Measurements from ENCODE around the gene C1S. TPM values are rescaled to one million over a fixed set of nuclear protein-coding genes. Genes with fewer than 3 reads are reported as not detected.
"Not testable (repeated sequence)": the region's sequence is repeated elsewhere in the genome, so short reads cannot be mapped to it uniquely, and the experiment has no call there.

Gene C1S
- total RNA-seq, 2 donors from 2014 or later, result 222 to 287 TPM

DNA sequence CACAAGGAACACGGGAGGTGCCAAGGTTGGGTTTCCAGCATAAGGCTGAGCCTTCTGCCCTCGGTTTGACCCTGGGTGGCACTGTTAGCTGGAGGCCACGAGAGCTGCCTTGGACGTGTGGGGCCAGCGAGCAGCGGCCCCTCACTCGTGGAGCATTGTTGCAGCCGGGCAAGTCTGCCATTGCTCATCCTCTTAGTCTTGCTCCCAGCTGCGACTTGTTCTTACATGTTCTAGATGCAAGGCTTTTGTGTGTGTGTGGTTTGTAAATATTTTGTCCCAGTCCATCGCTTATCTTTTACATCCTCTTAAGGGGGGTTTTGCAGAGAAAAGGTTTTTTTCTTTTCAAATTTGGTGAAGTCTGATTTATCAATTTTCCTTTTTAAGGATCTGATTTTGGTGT lies 21.1 kb upstream of the C1S start:
- no peak for DNase-seq
- intact Hi-C loops (cut with DNase I), result no loop called here

DNA sequence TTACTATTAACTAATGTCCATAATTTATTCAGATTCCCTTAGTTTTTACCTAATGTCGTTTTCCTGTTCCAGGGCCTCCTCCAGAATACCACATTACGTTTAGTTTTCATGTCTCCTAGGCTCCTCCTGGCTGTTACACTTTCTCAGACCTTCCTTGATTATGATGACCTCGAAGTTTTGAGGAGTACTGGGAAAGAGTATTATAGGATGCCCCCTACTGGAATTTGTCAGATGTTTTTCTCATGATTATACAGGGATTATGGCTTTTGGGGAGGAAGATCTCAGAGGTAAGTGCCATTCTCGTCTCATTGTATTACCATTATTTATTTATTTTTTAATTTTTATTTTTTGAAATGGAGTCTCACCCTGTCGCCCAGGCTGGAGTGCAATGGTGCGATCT lies 17.7 kb upstream of the C1S start:
- intact Hi-C loops (cut with DNase I), result no loop called here
- DNase-seq, result no peak
- ATAC-seq, result peak; percentile 47 to 82

More for the DNA sequence above, 21.1 kb upstream of the C1S start:
- no peak for ATAC-seq

DNA sequence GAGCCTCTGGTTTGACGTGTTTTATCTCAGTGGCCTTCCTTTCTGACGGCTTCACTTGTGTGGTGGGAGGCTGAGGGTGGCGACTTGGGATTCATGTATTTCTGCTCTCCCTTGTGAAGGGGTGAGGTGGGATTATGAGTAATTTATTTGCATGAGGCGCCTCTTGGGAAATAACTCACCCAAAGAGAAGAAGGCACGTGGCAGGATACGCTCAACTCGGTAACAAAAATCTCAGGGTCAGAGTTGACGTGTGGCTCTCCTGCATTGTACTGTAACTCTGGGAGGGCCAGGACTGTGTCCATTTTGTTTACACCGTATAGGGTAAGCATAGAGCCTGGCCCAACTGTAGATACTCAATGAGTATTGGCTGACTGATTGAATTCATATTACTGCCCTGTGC lies 14.6 kb upstream of the C1S start:
- intact Hi-C loops (cut with DNase I), result no loop called here
- DNase-seq, result no peak
- no peak for ATAC-seq

DNA sequence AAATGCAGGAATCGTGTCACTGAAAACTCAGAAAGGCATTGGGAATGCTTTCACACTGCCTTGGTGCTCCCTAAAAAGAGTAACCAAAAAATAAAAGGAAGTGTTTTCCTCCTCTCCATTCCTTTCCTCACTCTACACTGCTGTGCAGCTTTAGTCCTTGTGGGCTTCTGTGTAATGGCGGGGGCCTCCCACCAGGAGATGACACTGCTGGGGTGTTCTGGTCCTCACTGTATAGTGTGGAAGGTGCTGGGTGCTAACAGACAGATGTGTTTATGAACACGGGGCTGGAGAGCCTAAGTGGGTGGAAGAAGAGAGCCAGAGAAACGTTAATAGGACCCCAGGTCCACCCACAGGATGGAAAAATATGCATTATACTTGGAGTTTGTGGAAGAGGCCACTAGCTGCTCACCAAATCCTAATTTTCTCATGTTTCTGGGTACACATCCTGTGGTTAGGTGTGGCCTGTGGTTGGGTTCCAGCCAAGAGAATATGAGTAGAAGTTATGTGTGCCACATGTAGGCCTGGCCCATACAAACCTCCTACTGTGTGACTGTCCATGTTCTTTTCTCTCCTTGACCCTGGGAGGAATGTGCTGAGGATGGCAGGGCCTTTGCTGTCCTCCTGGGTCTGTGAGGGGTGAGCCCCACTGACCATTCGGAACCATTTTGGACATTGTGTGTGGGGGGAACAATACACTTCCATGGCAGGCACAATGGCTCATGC lies 14.0 kb upstream of the C1S start:
- ATAC-seq, result no peak
- intact Hi-C loops (cut with DNase I), result no loop called here
- DNase-seq, result no peak

DNA sequence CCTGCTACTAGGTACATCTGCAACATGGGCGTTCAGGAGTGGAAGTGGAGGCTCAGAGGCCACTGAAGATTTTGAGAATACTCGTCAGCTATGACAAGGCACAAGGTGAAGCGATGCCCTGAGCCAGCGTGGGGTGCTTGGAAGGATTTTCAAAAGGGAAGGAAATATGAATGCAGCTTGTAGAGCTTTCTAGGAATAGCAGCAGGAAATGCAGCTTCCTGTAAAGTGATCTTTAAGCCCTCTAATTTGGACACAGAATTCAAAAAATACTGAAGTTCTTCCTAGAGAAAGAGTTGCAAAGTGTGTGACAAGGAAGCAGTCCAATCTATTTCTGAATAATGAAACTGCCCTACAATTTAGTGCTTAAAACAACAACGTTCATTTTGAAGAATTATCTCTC lies 13.2 kb upstream of the C1S start:
- DNase-seq (no peak), ATAC-seq (no peak)
- intact Hi-C loops (cut with DNase I), result no loop called here

DNA sequence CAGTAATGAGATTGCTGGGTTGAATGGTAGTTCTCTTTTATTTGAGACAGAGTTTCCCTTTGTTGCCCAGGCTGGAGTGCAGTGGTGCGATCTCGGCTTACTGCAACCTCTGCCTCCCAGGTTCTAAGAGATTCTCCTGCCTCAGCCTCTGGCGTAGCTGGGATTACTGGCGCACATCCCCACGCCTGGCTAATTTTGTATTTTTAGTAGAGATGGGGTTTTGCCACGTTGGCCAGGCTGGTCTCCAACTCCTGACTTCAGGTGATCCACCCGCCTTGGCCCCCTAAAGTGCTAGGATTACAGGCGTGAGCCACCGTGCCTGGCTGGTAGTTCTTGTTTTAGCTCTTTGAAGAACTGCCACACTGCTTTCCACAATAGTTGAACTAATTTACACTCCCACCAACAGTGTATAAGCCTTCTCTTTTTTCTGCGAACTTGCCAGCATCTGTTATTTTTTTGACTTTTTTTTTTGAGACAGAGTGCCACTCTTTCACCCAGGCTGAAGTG lies 11.0 kb upstream of the C1S start:
- DNase-seq; ATAC-seq; intact Hi-C loops (cut with DNase I): not testable (repeated sequence)

DNA sequence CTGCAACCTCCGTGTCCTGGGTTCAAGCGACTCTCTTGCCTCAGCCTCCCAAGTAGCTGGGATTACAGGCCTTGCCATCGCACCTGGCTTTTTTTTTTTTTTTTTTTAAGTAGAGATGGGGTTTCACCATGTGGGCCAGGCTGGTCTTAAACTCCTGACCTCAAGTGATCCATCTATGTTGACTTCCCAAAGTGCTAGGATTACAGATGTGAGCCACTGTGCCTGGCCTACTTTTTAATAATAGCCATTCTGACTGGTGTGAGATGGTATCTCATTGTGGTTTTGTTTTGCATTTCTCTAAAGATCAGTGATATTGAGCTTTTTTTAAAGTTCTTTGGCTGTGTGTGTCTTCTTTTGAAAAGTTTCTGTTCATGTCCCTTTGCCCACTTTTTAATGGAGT lies 10.5 kb upstream of the C1S start:
- DNase-seq; intact Hi-C loops (cut with DNase I); ATAC-seq: not testable (repeated sequence)

DNA sequence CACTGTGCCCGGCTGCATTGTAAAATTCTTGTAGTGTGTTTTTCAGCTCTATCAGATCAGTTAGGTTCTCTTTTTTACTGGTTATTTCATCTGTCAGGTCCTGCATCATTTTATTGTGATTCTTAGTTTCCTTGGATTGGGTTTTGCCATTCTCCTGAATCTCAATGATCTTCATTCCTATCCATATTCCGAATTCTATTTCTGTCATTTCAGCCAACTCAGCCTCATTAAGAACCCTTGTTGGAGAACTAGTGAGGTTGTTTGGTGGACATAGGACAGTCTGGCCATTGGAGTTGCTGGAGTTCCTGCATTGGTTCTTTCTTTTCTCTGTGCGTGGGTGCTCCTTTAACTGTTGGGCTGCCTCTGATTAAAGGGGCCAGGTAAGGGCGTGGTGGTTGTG lies 5.6 kb upstream of the C1S start:
- no peak for DNase-seq
- no peak for ATAC-seq
- intact Hi-C loops (cut with DNase I), result no loop called here

DNA sequence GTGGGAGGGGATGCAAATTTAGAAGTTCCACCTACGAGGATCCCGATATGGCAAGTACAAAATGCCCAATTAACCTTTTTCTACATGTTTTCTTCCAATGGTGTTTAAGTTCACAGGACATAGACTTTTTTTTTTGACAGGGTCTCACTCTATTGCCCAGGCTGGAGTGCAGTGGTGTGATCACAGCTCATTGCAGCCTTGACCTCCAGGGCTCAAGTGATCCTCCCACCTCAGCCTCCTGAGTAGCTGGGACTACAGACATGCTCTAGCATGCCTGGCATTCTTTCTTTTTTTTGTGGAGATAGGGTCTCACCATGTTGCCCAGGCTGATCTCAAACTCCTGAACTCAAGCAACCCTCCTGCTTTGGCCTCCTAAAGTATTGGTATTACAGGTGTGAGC lies 4.8 kb upstream of the C1S start:
- DNase-seq; intact Hi-C loops (cut with DNase I); ATAC-seq: not testable (repeated sequence)

DNA sequence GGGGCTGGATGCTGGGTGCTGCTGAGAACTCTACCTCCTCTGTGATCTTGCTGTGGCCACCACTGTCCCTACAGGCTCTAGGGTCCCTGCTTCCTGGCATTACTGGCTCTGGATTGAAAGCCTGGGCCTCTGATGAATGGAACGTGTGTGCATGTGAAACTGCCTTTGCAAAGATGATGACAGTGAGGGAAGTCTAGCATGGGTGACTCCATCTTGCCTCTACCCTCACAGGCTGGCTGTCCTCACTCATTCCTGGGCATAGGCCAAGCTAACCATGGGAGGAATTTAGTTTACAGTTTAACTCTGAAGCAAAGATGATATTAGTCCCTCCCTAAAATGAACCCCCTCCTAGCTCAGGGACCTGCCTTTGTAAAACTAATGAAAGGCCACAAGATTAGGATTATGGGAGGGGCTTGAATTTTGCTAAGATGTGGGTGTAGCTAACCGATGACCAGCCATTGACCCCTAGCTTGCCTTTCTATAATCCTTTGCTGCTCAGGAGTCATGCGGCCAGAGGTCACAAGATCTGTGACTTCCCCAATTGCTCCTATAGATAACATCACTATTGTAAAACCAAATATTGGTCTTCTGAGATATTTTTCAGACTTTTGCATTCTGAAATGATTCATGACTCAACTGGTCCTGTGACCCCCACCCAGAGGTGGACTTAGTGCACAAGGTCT lies 2.2 kb upstream of the C1S start:
- DNase-seq, result no peak
- ATAC-seq, result no peak
- intact Hi-C loops (cut with DNase I), result no loop called here

DNA sequence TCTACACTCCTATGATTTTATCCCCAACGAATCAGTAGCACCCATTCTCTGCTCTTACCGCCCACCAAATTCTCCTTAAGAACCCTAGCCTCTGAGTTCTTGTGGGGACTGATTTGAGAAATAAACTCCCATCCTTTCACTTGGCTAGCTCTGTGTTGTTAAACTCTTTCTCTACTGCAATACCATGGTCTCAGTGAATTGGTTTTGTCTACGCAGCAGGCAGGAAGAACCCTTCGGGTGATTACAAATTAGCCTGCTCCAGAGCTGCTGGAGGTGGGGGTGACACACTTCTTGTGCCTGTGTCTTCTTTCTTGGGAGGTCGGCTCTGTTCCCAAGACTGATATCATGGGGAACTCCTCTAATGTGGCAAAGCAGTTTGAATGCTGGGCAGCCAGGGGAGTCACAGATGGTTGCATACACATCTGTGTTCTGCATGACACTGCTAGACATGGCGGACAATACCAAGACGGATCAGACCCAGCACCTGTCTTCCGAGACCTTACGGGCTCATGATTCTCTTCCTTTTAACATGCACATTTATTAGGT lies 1.6 kb upstream of the C1S start:
- DNase-seq (no peak), ATAC-seq (no peak)
- intact Hi-C loops (cut with DNase I), result no loop called here

DNA sequence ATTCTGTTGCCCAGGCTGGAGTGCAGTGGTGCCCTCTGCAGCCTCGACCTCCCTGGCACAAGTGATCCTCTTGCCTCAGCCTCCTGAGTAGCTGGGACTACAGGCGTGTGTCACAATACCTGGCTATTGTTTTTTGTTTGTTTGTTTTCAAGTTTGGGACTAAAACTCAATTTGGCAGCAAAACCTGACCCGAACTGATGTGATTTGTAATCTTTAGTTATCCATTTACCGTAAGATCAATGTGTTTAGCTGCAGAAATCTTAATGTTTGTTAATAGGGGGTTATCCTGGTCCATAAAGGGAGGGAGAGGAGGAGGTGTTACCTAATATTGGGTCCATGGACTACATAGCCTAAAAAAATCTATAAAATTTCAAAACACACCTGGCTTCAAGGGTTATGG lies 738 bp upstream of the C1S start:
- DNase-seq (no peak), ATAC-seq (no peak)
- intact Hi-C loops (cut with DNase I), result loop anchor here in 1 of 2 donors (2.0 kb wide), 1 partner anchor 49 kb away; the partner anchor contains the start of gene C1RL

DNA sequence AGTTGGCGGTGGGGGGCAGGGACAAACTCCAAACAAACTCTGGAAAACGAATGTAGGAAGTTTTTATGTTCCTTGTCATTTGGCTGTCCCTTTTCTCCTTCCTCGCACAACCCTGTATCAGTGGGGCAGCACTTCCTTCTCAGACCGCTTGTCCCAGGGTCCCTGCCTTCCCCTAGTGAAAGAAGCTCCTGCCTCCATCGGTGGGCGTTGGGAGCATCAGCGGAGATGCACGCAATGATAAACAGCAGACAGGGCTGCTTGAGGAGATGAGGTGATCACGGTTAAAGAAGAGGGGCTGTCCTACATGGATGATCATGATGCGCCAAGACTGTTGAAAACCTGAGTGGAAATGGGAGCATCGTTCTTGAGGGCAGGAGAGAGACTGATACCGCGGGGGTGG lies 620 bp downstream of the C1S start:
- peak in 1 of 2 donors; percentile 7 for ATAC-seq
- DNase-seq, result no peak
- intact Hi-C loops (cut with DNase I), result loop anchor here in 1 of 2 donors (2.0 kb wide), 1 partner anchor 48 kb away; the partner anchor contains the start of gene C1RL

DNA sequence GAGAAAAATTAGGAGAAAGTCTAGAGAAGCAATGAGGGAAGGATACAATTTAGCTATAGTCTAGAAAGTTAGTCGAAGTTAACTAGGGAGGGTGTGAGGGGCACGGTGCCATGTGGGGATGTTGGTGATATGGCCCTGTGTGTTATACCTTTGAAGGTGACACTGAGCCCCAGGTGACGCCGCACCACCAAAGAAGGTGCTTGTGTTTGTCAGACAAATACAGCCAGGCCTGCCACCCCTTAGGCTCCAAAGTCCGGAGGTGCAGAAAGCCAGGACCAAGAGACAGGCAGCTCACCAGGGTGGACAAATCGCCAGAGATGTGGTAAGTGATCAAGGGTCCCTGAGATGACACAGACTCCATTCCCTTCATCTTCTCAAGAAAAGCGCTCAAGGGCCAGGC lies 1.1 kb downstream of the C1S start:
- intact Hi-C loops (cut with DNase I), result loop anchor here in 1 of 2 donors (2.0 kb wide), 1 partner anchor 47 kb away; the partner anchor contains the start of gene C1RL
- DNase-seq (no peak), ATAC-seq (no peak)

DNA sequence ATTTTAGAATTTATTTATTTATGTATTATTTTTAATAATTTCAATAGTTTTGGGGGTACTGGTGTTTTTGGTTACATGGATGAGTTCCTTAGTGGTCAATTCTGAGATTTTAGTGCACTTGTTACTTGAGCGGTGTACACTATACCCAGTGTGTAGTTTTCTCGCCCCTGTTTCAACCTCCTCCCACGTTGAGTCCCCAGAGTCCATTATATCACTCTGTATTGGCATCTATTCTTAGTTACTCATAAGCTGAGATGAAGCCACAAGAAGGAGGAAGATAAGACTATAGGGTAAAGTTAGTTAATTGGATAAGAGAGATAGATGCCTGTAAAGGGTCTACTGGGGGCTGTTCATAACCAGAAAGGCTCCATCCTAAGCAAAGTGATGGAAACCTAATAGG lies 4.0 kb downstream of the C1S start:
- DNase-seq (no peak), ATAC-seq (no peak)
- intact Hi-C loops (cut with DNase I), result no loop called here

DNA sequence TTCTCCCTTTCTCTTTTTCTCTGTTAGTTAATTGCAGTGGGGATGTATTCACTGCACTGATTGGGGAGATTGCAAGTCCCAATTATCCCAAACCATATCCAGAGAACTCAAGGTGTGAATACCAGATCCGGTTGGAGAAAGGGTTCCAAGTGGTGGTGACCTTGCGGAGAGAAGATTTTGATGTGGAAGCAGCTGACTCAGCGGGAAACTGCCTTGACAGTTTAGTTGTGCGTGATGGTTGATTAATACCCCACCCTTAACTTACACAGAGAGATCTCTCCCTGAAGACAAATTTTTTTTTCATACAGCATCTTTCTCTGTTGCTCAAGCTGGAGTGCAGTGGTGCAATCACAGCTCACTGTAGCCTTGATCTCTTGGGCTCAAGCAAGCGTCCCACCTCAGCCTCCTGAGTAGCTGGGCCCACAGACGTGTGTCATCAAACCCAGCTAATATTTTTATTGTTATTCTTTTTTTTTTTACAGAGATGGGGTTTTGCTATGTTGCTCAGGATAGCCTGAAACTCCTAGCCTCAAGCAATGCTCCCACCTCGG lies 4.6 kb downstream of the C1S start:
- ATAC-seq (no peak), DNase-seq (no peak)
- intact Hi-C loops (cut with DNase I), result no loop called here

DNA sequence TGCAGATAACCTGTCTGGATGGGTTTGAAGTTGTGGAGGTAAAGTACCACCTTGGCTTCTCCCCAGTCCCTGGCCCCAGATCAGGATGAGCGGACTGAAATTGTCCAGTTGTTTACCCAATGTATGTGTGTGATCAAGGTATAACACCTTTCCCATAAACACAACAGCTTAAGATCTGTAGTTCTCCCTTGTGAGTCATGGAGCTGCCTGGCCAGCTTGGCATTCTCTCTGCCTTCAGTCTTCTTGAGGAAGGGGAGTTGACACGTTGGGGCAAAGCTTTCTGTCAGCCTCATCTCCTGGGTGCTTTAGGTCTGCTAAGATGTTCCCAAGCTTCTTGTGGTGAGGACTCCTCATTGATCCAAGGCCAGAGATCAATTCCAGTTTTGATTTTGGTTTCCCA lies 6.1 kb downstream of the C1S start:
- intact Hi-C loops (cut with DNase I), result no loop called here
- DNase-seq, result no peak
- no peak for ATAC-seq

DNA sequence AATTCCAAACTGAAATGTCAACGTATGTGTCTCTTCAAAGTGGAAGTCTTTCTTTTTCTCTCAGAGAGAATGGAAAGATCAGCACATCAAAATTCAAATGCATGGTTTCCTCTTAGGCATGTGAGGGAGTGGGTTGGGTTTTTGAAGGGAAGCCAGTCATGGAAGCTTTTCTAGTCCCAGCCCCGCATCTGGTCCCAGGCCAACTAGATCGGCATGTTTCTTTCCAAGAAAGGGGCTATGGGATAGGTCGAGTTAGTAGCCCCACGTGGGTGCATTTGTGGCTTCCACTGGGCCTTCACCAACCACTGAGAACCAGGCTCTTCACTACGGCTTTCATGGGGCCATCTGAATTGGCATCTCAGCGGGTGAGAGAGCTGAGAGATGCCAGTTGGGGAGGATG lies 6.6 kb downstream of the C1S start:
- DNase-seq (no peak), ATAC-seq (no peak)
- intact Hi-C loops (cut with DNase I), result no loop called here

DNA sequence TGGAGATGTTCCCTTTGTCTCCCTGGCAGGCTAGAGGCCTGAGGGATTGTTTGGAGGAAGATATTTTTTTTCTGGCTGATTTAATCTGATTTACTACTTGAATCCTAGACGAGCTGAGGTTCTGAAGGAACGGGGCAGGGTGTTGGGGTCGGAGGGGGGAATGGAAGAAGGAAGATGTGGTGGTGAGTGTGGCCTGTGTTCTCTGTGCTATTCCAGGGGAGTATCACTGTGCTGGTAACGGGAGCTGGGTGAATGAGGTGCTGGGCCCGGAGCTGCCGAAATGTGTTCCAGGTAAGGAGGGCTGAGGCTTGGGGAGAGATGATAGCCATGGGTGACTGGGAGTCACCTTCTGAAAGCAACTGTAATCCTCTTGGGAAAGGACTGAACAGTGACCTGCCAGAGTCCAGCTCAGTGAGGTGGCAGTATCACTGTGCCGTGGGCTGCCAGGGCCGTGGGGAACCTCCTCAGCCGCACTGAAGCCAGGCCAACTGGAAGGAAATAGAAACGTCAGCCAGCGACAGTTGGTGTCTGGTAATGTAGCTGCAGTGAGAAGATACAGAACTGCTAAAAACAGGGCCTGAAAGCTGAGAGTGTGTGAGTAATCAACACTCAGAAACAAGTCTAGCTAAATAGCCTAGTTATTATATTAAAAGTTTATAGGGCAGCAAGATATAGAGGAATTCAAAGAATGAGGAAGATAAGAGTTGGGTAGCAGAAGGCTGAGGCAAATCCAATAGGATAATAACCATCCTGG lies 7.9 kb downstream of the C1S start:
- ATAC-seq (peak; percentile 87 to 91), DNase-seq (peak; percentile 66)
- intact Hi-C loops (cut with DNase I), result no loop called here
